ENCODE measurements around the gene RABGAP1L.
A peak's percentile ranks its signal among the peaks of the same experiment; 100 is the strongest.
"Not testable (repeated sequence)": the region's sequence is repeated elsewhere in the genome, so short reads cannot be mapped to it uniquely, and the experiment has no call there.

RABGAP1L gene

DNA sequence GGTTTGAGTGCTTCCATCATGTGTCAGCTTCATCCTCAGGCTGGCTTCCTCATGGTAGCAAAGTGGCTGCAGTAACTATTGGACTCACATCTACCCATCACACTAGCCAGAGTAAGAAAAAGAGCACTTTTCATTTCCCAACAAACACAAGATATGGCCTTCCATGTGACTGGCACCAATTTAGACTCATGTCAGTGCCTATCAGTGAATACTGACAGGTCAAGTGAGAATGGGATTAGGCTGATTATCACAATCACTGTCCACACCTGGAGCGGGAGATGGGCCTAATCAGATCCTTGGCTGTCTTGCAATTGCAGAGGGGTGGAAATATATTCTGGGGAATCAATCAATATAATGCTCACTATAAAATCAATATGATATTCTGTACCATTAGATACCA is 2.9 kb upstream of the RABGAP1L start:
- FAIRE-seq = no peak

DNA sequence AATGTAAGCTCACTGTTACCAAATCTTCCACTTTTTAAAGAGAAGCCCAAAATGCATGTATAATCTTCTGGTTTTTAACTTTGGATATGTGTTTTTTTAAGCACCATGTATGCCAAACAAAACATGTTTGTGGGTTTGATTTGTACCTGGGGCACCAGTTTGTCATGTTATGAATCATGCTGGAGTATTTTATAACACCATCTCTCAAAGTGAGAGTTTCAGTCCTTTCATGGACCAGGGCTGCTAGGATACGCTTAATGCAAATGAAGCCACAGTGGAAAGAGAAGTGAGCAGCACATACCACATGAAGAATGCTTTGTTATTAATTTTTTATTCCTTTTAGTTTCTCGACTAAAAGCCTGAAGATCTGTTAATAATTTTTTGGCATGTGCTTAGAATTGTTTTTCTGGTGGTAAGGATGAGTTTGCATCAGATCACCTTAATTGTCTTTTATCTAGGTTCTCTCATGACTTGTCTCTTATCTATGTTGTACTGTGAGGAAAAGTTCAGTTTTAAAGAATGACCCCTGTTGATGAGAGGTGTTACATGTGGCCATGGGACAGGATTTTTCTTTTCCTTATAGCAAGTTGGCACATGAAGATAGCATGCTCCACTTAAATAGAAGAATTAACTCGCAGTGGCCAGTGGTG is 2.0 kb upstream of the RABGAP1L start:
- peak; percentile 30 for FAIRE-seq

GRCh38 chr1:174158767-174159251 is 511 bp upstream of the RABGAP1L start:
- no peak for FAIRE-seq

DNA sequence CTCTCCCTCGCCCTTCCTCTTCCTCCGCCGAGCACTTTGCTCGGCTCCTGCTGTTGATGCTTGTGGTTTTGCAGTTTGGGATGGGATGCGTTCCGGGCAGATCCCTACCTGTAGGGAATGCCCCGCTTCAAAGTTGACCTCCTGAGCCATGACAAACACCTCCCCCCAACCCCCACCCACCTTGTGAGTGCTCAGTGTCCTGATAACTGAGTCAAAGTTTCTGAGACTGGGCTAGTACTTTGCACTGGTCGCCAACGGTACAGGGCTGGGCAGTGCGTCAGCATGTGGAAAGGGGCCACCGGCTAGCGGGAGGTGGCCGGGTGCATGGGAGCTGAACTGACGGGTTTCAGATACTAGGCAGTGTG is 771 bp downstream of the RABGAP1L start:
- no peak for FAIRE-seq

DNA sequence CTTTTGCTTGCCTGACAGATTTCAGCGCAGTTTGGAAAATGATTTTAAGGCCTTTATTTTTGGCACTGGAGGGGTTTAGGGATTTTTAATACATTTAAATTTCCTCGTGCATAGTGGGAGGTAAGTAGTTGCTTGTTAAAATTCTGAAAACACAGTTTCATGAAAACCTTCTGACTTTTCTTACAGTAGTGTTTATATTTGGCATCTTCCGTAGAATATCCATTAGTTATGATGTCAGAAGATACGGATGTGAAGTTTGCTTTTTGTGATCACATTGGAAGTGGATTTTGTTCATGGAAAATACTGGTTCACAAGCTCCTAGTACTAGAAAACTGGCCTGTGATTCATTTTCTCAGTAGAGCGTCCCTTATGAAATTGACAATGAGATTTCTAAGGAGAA is 1.3 kb downstream of the RABGAP1L start:
- no peak for FAIRE-seq

GRCh38 chr1:174161813-174162212 is 2.5 kb downstream of the RABGAP1L start:
- FAIRE-seq = no peak

DNA sequence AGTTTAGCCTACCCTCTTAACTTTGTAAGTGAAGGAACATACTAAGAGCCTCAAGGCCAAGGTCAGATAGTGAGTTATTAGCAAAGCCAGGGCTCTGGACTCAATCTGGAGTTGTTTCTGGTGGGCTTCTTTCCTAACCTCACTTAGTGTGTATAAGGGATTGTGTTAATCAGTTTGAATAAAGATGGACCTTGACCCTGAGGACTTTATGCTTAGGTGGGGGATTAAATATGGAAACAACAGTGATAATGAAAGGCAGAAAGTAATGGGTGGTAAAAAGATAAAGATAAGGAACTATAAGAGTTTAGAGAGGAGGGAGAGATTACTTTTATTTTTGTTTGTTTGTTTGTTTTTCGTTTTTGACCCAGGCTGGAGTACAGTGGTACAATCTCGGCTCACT is 5.5 kb downstream of the RABGAP1L start:
- no peak for FAIRE-seq

DNA sequence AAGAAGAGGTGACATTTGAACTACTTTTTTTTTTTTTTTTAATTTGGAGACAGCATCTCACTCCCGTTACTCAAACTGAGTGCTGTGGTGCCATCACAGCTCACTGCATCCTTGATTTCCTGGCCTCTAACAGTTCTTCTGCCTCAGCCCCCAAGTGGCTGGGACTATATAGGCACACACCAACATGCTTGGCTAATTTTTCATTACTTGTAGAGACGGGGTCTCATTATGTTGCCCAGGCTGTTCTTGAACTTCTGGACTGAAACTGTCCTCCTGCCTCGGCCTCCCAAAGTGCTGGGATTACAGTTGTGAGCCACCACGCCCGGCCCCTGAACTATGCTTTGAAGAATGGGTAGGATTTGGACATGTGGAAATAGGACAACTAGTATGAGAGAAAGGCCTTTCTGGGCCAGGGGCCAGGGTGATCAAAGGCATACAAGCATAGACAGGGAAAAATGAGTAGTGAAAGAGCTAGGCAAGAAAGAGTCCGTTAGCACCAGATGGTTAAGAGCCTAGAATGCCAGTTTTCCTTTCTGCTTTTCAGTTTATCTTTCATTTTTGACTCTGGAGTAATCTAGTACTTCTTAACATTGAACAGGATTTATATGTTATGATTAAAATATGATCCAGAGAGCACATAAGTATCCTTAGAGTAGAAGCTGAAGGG is 6.3 kb downstream of the RABGAP1L start:
- no peak for FAIRE-seq

DNA sequence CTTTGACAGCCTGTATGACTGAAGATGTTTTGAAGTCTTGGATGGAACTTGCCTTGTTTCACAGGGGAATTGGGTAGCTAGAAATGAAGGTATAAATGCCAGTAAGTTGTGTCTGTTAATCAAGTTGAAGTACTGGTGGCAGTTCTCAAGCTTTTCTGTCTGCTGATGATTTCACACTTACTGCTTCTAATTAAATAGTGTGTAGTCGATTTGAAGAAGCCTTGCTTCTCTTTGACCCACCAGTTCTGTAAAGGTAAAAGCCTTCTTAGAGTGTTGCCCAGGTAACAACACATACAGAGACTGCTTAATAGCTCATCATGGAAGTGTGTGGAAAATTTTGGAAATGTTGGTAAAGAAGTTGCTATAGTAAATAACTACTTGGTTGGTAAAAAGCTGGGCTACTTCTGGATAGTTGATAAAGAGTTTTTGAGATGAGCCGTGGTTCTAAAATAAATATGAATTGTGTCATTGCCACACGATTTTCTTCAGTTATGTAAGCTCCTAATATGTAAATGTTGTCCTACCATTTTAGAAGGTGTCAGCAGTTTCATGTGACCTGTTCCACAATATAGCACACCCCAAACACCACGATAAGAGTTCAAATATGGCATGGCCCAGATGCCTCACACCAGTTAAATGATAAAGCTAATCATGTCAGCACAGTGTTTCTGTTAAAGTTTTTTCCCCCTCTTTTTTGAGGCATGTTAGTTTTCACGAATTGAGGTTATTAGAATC is 7.4 kb downstream of the RABGAP1L start:
- peak; percentile 93 for FAIRE-seq

DNA sequence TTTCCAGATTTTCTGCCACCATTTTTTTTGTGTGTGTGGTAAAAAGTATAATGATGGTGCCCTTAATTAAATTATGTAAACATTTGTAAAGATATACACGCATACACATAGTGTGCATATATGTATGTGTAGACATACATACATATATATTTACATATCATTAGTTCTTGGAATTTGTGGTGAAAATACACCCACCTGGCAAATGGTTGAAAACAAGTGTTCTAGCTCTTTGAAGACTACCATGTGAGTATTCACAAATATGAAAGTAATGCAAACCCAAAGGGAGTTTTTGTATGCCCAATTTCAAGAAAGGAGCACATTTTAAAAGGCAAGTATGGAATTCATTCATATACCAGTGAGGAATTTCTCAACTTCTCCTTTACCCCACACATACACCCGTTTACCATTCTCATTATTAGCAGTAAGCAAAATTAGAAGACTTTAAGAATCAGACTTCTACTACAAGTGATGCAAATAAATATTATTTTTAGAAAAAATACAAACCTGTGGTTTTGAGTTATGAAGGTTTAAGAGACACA is 8.0 kb downstream of the RABGAP1L start:
- FAIRE-seq = peak; percentile 85

DNA sequence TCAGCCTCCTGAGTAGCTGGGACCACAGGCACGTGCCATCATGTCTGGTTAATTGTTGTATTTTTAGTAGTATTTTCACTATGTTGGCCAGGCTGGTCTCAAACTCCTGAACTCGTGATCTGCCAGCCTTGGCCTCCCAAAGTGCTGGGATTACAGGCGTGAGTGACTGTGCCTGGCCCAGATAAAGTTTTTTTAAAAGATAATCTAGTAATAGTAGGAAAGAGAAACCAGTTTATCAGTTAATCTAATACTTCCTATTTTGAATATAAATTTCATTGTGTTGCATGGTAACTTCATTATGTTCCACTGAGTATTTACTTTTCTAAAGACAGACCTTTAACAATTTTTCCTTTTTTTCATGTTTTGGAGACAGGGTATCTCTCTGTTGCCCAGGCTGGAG is 10.0 kb downstream of the RABGAP1L start:
- no peak for FAIRE-seq

DNA sequence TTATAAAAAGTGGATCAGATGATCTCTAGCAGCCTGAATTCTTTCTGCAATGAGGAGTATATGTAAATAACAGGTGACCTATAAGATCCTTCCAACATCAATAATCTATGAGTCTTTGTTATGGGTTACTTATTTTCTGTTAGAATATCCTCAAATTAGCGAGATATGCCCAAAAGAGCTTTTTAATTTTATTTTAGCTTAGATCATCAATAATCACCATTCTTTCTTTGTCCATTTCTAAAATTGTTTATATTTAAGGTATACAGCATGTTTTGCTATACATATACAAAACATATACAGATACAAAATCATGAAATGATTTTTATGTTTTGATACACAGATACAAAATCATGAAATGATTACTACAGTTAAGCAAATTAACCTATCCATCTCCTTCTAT is 11.8 kb downstream of the RABGAP1L start:
- FAIRE-seq = no peak

DNA sequence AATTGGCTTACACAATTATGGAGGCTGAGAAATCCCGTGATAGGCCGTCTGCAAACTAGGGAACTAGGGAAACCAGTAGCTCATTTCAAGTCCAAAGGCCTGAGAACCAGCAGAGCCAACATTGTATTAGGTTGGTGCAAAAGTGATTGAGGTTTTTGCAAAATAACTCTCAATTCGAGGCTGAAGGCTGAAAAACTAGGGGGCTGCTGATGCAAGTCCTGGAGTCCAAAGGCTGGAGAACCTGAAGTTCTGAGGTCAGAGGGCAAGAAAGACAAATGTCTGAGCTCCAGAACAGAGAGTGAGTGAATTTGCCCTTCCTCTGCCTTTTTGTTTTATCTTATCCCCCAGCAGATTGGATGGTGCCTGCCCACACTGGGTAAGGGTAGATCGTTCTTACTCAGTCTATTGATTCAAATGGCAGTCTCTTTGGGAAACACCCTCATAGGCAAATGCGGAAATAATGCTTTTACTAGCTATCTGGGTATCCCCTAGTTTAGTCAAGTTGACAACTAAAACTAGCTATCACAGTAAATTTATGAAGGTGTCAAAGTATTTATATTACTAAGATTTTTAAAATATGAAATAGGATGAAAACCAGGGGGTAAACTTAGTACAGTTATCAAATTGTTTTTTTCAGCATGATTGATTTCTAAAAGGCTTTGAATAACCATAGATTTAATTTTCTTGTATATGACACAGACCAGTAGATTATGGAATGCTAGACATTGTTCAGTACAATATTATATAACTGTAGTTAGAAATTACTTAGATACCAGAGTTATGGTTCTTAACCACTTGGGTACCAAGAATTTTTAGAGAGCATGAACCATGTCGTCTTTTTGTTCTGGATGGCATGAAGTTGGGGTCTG is 15.4 kb downstream of the RABGAP1L start:
- peak; percentile 5 for FAIRE-seq

DNA sequence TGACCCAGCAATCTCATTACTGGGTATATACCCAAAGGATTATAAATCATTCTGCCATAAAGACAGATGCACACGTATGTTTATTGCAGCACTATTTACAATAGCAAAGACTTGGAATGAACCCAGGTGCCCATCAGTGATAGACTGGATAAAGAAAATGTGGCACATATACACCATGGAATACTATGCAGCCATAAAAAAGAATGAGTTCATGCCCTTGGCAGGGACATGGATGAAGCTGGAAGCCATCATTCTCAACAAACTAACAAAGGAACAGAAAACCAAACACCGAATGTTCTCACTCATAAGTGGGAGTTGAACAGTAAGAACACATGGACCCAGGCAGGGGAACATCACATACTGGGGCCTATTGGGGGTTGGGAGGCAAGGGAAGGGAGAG is 19.1 kb downstream of the RABGAP1L start:
- FAIRE-seq = not testable (repeated sequence)

DNA sequence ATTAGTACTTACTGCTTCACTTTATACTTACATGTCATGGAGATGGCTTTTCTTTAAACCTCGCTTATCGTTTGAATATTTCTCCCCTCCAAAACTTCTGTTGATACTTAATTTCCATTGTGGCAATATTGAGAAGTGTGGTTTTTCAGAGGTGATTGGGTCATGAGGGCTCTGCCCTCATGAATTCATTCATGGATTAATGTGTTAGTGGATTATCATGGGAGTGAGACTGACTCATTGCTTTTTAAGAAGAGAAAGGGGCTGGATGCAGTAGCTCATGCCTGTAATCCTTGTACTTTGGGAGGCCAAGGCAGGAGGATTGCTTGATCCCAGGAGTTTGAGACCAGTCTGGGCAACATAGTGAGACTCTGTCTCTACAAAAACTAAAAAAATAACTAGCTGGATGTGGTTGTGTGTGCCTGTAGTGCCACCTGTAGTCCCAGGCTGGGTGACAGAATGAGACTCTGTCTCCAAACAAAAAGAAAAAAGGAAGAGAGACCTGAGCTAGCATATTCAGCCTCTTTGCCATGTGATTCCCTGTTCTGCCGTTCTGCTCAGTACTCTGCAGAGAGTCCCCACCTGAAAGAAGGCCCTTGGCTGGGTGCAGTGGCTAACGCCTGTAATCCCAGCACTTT is 30.2 kb downstream of the RABGAP1L start:
- FAIRE-seq = no peak

- no peak for FAIRE-seq
Observed at GRCh38 chr1:174190691-174191199, 31.4 kb downstream of the RABGAP1L start.

GRCh38 chr1:174191349-174191862 is 32.1 kb downstream of the RABGAP1L start:
- FAIRE-seq = no peak

DNA sequence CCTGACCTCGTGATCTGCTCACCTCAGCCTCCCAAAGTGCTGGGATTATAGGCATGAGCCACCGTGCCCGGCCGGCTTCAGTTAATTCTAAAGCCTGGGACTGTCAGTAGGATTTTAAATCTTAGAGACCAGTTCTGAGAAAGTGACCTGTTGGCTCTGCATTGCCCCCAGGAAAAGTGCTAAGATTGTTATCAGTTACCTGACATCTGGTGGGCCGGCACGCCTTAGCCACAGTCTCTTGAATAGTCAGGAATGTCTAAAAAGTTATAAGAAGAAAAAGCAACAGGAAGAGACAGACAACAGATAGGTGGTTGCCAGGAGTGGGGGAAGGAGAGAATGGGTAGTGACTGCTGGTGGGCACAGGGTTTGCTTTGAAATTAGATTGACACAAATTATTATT is 35.1 kb downstream of the RABGAP1L start:
- no peak for FAIRE-seq

GRCh38 chr1:174197088-174197487 is 37.8 kb downstream of the RABGAP1L start:
- no peak for FAIRE-seq

- no peak for FAIRE-seq
Observed at GRCh38 chr1:174197547-174197946, 38.2 kb downstream of the RABGAP1L start.

DNA sequence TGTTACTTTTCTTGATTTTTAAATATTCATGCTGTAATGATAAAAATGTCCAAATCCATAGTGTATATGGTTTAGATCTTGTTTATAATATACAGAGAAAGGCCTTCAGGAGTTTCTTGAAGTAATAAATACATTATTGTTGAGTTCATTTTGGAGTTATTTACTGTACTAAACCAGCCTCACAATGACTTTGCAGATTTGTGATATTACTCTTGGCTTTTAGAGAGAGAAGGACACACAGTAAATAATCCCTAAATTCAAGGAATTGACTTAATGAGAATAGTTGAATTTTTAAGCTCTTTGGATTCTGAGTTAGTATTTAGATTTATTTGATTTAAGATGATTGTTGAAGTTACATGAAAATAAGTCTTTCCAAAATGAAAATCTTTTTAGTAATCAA is 38.9 kb downstream of the RABGAP1L start:
- no peak for FAIRE-seq

DNA sequence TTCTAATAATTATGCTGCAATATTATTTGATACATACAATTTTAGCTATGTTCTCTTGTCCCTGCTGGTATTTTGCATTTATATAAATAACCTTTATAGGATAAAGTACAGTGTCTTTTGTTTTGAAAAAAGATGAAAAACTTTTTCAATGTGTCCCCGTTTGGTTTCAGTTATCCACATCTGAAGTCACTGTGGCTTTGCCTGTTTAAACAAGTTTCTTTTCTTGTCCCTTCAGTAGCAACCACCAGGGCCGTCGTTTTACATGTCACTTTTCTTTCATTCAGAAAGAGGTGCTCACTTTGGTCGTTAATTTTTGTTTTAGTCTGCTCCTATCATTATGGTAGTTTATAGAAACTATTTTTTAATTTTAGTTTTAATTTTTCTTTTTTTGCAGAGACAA is 41.4 kb downstream of the RABGAP1L start:
- FAIRE-seq = no peak

Data from islet of Langerhans (tissue), 1 donor.